Occipital lobe (tissue), 2 donors: ENCODE data around the gene ULBP2. TPM values are rescaled to one million over a fixed set of nuclear protein-coding genes. Genes with fewer than 3 reads are reported as not detected.
"Not testable (repeated sequence)": the region's sequence is repeated elsewhere in the genome, so short reads cannot be mapped to it uniquely, and the experiment has no call there.

Source experiments
- DNase-seq: peaks from one replicate; lab custom pipeline; 2025; lab: John Stamatoyannopoulos, UW
- total RNA-seq: library from RNA; depleted of rRNA; stranded (reverse); fragments of >200 nt; gene quantifications from one replicate; pipeline ENCODE4 v1.2.3, GENCODE V29; 2014

Gene ULBP2
- total RNA-seq, 1 donor from 2014 or later, result 5.3 TPM

DNA sequence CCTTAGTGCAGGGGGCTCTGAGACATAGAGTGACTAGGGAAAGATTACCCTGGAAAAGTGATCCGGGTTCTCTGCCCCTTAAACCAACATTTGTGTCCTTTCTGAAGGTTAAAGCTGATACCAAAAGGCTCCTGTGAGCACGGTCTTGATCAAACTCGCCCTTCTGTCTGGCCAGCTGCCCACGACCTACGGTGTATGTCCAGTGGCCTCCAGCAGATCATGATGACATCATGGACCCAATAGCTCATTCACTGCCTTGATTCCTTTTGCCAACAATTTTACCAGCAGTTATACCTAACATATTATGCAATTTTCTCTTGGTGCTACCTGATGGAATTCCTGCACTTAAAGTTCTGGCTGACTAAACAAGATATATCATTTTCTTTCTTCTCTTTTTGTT is 6.8 kb downstream of the ULBP2 start:
- DNase-seq, result no peak

- DNase-seq, result no peak
Observed at GRCh38 chr6:149950423-149950822, 8.6 kb downstream of the ULBP2 start.

DNA sequence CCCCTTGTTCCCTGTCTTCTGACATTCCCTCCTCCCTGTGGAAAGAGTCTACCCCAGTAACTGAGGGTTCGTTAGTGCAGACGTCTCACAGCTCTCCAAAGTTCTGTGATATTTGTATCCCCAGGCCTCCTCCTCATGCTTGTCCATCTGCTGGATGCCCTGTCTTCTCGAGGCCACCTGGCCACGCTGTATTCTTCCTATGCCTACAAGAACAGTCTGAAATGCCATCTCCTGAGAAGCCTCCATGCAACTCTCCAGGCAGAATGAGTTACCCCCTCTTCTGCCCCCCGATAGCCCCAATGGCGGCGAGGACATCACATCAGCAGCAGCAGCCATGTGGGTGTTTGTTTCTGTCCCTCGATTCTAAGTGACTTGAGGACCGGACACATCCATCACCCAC is 9.3 kb downstream of the ULBP2 start:
- DNase-seq, result no peak

GRCh38 chr6:149951626-149952025 is 9.8 kb downstream of the ULBP2 start:
- DNase-seq, result no peak

- not testable (repeated sequence) for DNase-seq
Observed at GRCh38 chr6:149953390-149953789, 11.6 kb downstream of the ULBP2 start.

DNA sequence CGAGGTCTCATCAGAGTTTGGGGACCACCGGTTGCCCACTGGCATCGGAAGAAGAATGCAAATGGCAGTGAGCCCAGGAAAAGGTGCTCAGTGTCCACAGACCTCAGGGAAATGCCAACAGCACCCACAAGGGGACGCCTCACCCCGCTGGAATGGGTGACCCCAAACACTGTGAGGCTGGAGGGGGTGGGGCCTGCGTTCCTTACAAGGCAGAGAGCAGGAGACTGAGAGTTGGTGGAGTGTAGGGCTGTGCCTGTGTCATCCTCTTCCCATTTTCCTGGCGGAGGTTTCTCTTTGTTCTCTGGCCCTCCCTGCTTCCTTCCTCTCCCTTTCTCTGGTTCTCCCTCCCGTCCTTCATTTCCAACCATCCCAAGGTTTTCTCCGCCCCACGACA is 12.1 kb downstream of the ULBP2 start:
- DNase-seq, result not testable (repeated sequence)

- DNase-seq, result not testable (repeated sequence)
Observed at GRCh38 chr6:149954328-149954983, 12.6 kb downstream of the ULBP2 start.

DNA sequence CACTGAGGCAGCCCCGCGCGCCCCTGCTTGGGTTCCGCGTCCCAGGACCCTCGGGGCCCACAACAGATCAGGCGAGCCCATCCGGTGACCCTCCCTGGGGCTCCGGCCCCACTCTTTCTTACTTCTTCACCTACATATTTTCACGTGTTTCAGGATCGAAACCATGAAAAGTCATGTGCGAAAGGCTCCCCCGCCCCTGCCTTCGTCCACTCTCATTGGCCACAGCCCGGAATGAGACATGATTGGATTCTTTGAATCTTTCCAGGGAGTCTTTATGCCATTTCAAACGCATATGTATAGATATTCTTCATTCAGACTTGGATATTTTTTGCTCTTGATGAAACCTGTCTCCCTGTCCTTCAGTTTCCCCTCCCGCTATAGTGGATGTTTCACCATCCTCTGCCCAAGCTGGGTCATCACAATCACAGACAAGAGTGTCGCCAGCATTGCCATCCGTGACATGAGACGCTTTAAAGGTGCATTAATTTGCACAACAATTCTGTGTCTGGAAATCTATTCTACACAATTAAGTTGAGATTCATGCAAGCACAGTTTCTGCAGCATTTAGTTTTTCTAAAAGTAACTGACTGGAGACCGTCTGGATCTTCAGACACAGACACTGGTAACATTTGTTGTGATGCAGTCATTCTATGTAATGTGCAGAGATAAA is 13.3 kb downstream of the ULBP2 start:
- not testable (repeated sequence) for DNase-seq

DNA sequence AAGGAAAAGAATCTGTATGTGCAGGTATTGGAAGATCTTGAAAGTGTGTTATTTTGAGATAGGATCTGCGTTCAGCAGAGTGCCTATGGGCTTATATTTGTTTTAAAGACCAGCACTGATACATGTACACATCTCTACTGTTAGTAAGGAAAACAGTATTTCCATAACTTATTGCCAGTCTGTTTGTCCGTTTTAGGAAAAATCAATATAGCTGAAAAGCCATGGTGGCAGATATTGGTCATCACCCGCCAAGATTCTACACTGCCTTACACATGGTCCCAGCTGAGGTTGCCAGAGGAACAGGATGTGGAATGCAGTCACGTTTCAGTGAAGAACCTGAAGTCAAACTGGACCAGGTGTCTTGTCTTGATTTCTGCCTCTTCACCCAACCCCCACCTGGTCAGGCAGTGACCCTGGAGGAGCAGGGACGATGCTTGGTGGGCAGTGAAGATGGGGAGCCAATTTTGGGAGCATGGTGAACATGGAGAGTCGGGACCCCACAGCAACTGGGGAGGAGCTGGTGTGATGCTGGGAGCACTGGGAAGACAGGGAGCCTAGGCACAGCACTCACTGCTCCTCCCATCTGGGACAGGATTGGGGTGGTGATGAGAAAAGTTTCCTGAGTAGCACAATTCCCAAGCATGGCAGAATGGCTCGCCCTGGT is 14.0 kb downstream of the ULBP2 start:
- DNase-seq, result not testable (repeated sequence)

DNA sequence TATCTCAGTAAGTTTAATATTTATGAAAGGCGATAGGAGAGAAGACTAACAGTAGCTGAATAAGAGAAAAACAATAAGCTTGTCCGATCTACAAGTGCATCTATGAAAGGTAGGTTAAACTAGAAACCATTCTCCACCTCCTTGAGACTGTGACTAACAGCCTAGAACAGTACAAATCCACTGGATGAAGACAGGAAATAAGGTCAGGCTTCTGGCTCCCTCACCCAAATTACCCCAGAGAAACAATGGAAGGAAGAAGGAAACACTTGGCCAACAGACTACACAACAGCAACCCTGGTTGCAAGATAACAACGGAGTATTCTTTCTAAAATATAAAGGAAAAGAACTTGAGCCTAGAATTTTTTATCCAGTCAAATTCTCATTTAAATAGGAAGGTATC is 16.3 kb downstream of the ULBP2 start:
- not testable (repeated sequence) for DNase-seq

GRCh38 chr6:149959806-149960205 is 18.0 kb downstream of the ULBP2 start:
- DNase-seq, result not testable (repeated sequence)

GRCh38 chr6:149960488-149960887 is 18.7 kb downstream of the ULBP2 start:
- DNase-seq, result no peak

GRCh38 chr6:149961728-149962425 is 20.1 kb downstream of the ULBP2 start:
- no peak for DNase-seq

- DNase-seq, result no peak
Observed at GRCh38 chr6:149962461-149963211, 20.8 kb downstream of the ULBP2 start.

DNA sequence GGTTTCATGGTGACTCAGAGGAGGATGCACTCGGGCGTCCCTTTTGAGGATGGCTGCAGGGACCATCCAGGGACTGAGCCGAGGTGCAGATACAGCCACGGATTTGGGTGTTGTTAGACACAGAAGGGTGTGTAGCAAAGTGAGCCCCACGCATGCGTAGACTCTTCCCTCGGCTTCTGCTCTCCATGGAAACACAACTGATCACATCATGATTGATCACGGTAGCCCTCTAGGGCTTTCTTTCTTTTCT is 21.3 kb downstream of the ULBP2 start:
- DNase-seq, result no peak

DNA sequence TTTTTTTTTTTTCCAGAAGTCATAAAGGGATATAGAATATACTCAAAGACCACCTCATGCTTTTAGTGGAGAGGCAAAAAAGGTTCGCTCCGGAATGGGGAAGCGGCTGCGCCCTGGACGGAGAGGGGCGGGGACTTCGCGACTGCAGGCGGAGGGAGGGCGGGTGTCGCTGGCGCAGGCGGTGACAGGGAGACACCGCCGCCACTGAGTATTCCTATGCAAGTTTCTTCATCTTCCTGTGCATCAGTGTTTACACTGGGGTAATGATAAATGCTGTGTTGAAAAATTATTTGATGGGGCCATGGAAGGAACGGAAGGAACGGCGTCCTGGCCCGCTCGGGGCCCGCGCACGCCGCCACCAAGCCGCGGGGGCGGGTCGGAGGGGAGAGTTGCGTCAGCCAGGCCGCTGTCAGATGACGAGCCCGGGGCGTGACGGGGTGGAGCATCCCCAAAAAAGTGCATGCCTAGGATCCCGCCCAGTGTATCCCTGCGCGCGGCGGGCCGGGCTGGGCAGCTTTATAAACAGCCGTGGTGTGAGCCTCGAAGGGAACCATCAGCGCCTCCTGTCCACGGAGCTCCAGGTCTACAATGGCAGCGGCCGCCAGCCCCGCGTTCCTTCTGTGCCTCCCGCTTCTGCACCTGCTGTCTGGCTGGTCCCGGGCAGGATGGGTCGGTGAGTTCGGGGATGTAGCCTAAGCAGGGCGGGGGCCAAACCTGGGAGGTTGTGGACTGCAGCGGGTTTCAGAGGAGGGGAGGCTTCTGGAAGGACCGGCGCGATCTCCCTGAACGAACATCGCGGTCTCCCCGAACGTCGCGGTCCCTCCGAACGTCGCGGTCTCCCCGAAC is 21.9 kb downstream of the ULBP2 start, which contains the start of gene ULBP1:
TSS of gene ULBP1 (plus strand) at position 482 of the 846 bp plus-strand sequence. CDS start at position 589, 107 bp downstream.
- DNase-seq, result no peak

DNA sequence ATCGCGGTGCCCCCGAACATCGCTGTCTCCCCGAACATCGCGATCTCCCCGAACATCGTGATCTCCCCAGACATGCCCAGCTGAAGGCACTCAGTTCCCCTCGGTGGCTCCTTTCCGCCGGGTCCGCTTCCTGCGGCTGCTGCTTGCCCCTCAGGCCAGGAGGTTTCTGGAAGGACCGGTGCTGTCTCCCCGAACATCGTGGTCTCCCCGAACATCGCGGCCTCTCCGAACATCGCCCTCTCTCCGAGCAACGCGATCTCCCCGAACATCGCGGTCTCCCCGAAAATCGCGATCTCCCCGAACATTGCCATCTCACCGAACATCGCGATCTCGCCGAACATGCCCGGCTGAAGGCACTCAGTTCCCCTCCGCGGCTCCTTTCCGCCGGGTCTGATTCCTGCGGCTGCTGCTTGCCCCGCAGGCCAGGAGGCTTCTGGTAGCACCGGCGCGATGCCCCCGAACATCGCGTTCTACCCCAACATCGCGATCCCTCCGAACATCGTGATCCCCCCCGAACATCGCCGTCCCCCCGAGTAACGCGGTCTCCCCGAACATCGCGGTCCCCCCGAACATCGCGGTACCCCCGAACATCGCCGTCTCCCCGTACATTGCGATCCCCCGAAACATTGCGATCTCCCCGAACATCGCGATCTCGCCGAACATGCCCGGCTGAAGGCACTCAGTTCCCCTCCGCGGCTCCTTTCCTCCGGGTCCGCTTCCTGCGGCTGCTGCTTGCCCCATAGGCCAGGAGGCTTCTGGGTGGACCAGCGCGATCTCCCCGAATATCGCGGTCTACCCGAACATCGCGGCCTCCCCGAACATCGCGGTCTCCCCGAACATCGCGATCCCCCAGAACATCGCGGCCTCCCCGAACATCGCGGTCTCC is 22.7 kb downstream of the ULBP2 start:
- no peak for DNase-seq

GRCh38 chr6:149965194-149966020 is 23.6 kb downstream of the ULBP2 start:
- DNase-seq, result no peak

DNA sequence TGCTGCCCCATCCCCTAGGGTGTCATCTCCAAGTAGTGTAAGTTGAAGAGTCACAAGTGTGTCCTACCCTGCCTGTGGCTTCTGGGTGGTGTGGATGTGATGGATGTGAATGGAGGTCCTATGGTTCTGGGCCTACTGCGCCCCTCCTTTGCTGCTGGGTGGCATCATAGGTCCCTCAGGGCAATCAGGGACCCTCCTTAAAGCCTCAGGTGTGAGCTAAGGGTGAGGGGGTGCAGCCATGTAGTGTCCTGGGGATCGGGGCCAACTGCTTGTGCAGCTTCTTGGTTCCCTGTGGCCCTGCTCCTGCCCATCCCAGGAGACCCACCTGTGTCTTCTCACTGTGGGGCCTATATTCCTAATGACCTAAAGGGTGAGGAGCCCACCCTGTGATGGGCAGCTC is 24.5 kb downstream of the ULBP2 start:
- not testable (repeated sequence) for DNase-seq
